Common myeloid progenitor, CD34-positive (primary cell): ENCODE measurements around the gene NPL.
A peak's percentile ranks its signal among the peaks of the same experiment; 100 is the strongest.

Source experiments
- CTCF ChIA-PET: fragments of 350-600 bp; sonication (Branson Sonifier 250); formaldehyde crosslinking; loops from one replicate; lab custom pipeline; 2021; ENCODE audit warnings: antibody characterized with exemption; lab: Charles Lee
- POLR2A ChIA-PET: fragments of 350-600 bp; sonication (Branson Sonifier 250); formaldehyde crosslinking; loops from one replicate; lab custom pipeline; 2021; ENCODE audit warnings: antibody characterized with exemption; lab: Charles Lee
- DNase-seq, 3 donors: peaks; one replicate each; pipeline versions ENCODE4 v3.0.0 to v3.0.0-alpha.2; 2013
- H3K27ac ChIP-seq, 2 experiments: 1 replicate in 1 of 2; 2 replicates in 1 of 2; pipeline ENCODE4 v1.7.0; 2013; ENCODE audit warnings: inconsistent platforms in 2 of 2, low read length in 2 of 2, mild to moderate bottlenecking in 2 of 2, low read depth in 1 of 2, moderate library complexity in 1 of 2; ENCODE audit not compliant: severe bottlenecking in 2 of 2, insufficient read depth in 1 of 2, poor library complexity in 1 of 2
- H3K27me3 ChIP-seq, 5 experiments: replicated peaks in 2 of 5; 1 replicate in 3 of 5; 2 replicates in 2 of 5; pipeline versions ENCODE4 v1.6.1 to v1.7.0; 2013; ENCODE audit warnings: low read length in 4 of 5, mild to moderate bottlenecking in 2 of 5, moderate library complexity in 2 of 5, inconsistent platforms in 1 of 5; ENCODE audit not compliant: insufficient read depth in 5 of 5, control insufficient read depth in 4 of 5
- H3K36me3 ChIP-seq, 4 experiments: 1 replicate in 2 of 4; 2 replicates in 2 of 4; pipeline versions ENCODE4 v1.6.1 to v1.7.0; 2013; ENCODE audit warnings: low read length in 3 of 4, control low read depth in 1 of 4, mild to moderate bottlenecking in 1 of 4; ENCODE audit not compliant: control insufficient read depth in 4 of 4, insufficient read depth in 4 of 4
- H3K4me1 ChIP-seq, 4 experiments: 1 replicate in 3 of 4; 2 replicates in 1 of 4; pipeline versions ENCODE4 v1.6.1 to v1.7.1; 2013; ENCODE audit warnings: low read length in 3 of 4, mild to moderate bottlenecking in 3 of 4, control low read depth in 1 of 4, inconsistent platforms in 1 of 4, moderate library complexity in 1 of 4; ENCODE audit not compliant: control insufficient read depth in 4 of 4, insufficient read depth in 4 of 4; ENCODE audit errors: control extremely low read depth in 1 of 4
- H3K4me3 ChIP-seq, 7 experiments: 1 replicate in 4 of 7; 2 replicates in 3 of 7; pipeline versions ENCODE4 v1.5.1 to v1.7.0; 2013; ENCODE audit warnings: mild to moderate bottlenecking in 7 of 7, low read length in 6 of 7, moderate library complexity in 6 of 7, inconsistent platforms in 2 of 7, low read depth in 2 of 7, control low read depth in 1 of 7; ENCODE audit not compliant: insufficient read depth in 4 of 7, control insufficient read depth in 1 of 7; ENCODE audit errors: extremely low read depth in 1 of 7
- H3K9me3 ChIP-seq, 5 experiments: 1 replicate in 4 of 5; 2 replicates in 1 of 5; pipeline versions ENCODE4 v1.6.1 to v1.7.1; 2013; ENCODE audit warnings: low read length in 4 of 5, mild to moderate bottlenecking in 2 of 5, inconsistent platforms in 1 of 5, low read depth in 1 of 5, moderate library complexity in 1 of 5; ENCODE audit not compliant: control insufficient read depth in 4 of 5, insufficient read depth in 2 of 5; ENCODE audit errors: control extremely low read depth in 1 of 5
- WGBS: methylation state at CpG from one replicate; pipeline ENCODE4 v1.1.5; 2013; ENCODE audit not compliant: insufficient coverage; 5-methylcytosine and 5-hydroxymethylcytosine counted together

NPL gene

DNA sequence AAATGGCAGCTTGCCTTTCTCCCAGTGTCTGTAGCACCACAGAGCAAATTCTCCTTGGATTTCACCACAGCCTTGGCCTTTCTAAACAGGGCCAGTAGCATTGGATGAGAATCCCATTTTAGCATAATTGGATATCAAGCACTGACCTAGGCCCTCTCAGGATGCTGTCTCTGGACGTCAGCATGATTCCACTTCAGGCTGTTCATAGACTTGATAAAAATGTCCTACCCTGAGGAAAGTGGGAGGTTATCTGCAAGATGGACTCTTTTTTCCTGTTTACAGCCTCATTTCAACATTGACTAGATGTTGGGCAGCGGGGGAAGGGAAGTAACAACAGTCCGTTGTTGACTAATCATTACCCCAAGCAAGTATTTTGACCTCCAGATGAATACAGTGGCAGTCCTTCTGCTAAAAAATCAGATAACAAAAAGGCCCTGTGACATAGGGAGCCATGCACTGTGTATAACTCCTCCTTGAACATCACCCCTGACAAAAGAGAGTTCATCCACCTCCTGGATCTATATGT is 5.2 kb downstream of the NPL start:
- H3K36me3 ChIP-seq = no peaks in the 10 kb centered on the region
- H3K4me1 ChIP-seq = peaks cover 13 to 21% (median 18%) of the 10 kb centered on the region in 4 experiments
- no peak overlapping the region for H3K27ac ChIP-seq
- peaks cover 0 to 2% (median 0%) of the 10 kb centered on the region in 5 experiments for H3K27me3 ChIP-seq
- ChIA-PET POLR2A (no interaction called here), CTCF (interaction anchor here (1.1 to 5.2 kb wide), 3 partner anchors 11 to 199 kb away, joined by 3 to 26 read pairs (median 10); no protein-coding TSS in a partner anchor)
- 100% methylated on average over 1 of the region's 3 CpGs for WGBS
- H3K9me3 ChIP-seq = no peaks in the 10 kb centered on the region
- DNase-seq = no peak
- peak overlapping the region in 1 of 7 experiments; percentile 3 for H3K4me3 ChIP-seq

GRCh38 chr1:182795563-182796228 is 6.1 kb downstream of the NPL start:
- peak overlapping the region in 1 of 2 experiments; percentile 6 for H3K27ac ChIP-seq
- no peaks in the 10 kb centered on the region for H3K27me3 ChIP-seq
- H3K4me1 ChIP-seq = peaks cover 10 to 17% (median 14%) of the 10 kb centered on the region in 4 experiments
- ChIA-PET POLR2A (no interaction called here), CTCF (interaction anchor here (0.9 to 5.2 kb wide), 7 partner anchors 8 to 200 kb away, joined by 3 to 26 read pairs (median 4); partner anchors contain the start of gene DHX9)
- peak; percentile 88 to 98 (median 95) for DNase-seq
- H3K9me3 ChIP-seq = no peaks in the 10 kb centered on the region
- H3K36me3 ChIP-seq = no peaks in the 10 kb centered on the region
- H3K4me3 ChIP-seq = peak overlapping the region in 3 of 7 experiments; percentile 3 to 26 (median 8)
- WGBS = 11% methylated on average over 4 of the region's 8 CpGs

- Histone ChIP-seq H3K27me3 (no peaks in the 10 kb centered on the region), H3K4me3 (no peak overlapping the region), H3K36me3 (no peaks in the 10 kb centered on the region), H3K27ac (no peak overlapping the region), H3K9me3 (no peaks in the 10 kb centered on the region), H3K4me1 (no peaks in the 10 kb centered on the region)
- no CpG with 5 or more reads among the region's 4 CpGs for WGBS
- POLR2A ChIA-PET = interaction anchor here (0.7 kb wide), 1 partner anchor 516 kb away, joined by 4 read pairs; no protein-coding TSS in a partner anchor
- no peak for DNase-seq
- CTCF ChIA-PET = interaction anchor here (1.5 kb wide), 1 partner anchor 17 kb away, joined by 4 read pairs; no protein-coding TSS in a partner anchor
Measured at GRCh38 chr1:182802006-182802803, 12.6 kb downstream of the NPL start.

DNA sequence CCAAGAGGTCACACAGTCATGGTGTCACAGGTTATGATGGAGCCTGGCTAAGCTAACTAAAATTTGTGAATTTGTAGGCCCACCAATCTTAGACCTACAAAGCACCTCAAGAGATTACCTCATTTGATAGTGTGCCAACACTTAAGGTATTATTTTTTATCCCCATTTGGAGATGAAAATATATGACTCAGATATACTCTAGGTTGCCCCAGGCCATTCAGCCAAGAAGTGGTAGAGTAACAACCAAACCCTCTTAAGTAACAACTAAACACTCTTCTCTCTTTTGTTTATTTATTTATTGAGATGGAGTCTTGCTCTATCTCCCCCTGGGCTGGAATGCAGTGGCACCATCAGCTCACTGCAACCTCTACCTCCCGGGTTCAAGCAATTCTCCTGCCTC is 14.3 kb downstream of the NPL start:
- DNase-seq = no peak
- Histone ChIP-seq H3K9me3 (no peaks in the 10 kb centered on the region), H3K27me3 (no peaks in the 10 kb centered on the region), H3K4me1 (no peaks in the 10 kb centered on the region), H3K36me3 (no peaks in the 10 kb centered on the region), H3K4me3 (no peak overlapping the region), H3K27ac (no peak overlapping the region)
- POLR2A ChIA-PET = no interaction called here
- CTCF ChIA-PET = interaction anchor here (1.0 kb wide), 1 partner anchor 202 kb away, joined by 3 read pairs; no protein-coding TSS in a partner anchor
- WGBS = 100% methylated on average over 1 of the region's 1 CpG

- no peak for DNase-seq
- Histone ChIP-seq H3K27me3 (no peaks in the 10 kb centered on the region), H3K4me1 (peaks cover 0 to 3% (median 0%) of the 10 kb centered on the region in 4 experiments), H3K27ac (no peak overlapping the region), H3K4me3 (no peak overlapping the region), H3K9me3 (no peaks in the 10 kb centered on the region), H3K36me3 (no peaks in the 10 kb centered on the region)
- POLR2A ChIA-PET = no interaction called here
- CTCF ChIA-PET = interaction anchor here (1.0 kb wide), 1 partner anchor 24 kb away, joined by 3 read pairs; no protein-coding TSS in a partner anchor
- WGBS = 97% methylated on average over 8 of the region's 11 CpGs
Measured at GRCh38 chr1:182806015-182806678, 16.6 kb downstream of the NPL start.

GRCh38 chr1:182807907-182808306 is 18.3 kb downstream of the NPL start:
- H3K4me3 ChIP-seq = no peak overlapping the region

More at GRCh38 chr1:182807907-182808306, 18.3 kb downstream of the NPL start:
- WGBS = no CpG with 5 or more reads among the region's 3 CpGs
- DNase-seq = no peak
- CTCF ChIA-PET = interaction anchor here (0.7 kb wide), 1 partner anchor 9 kb away, joined by 3 read pairs; no protein-coding TSS in a partner anchor
- no peak overlapping the region for H3K27ac ChIP-seq
- POLR2A ChIA-PET = no interaction called here
- H3K4me1 ChIP-seq = peaks cover 0 to 3% (median 0%) of the 10 kb centered on the region in 4 experiments
- no peaks in the 10 kb centered on the region for H3K36me3 ChIP-seq
- H3K9me3 ChIP-seq = no peaks in the 10 kb centered on the region
- no peaks in the 10 kb centered on the region for H3K27me3 ChIP-seq
